ENCODE results near the gene RASGEF1C.

RASGEF1C gene

GRCh38 chr5:180118391-180118791 lies 90.6 kb downstream of the RASGEF1C start:
- intact Hi-C loops (cut with DNase I), result no loop called here
- peak in 12 of 42 donors; percentile 2 to 38 (median 3) for DNase-seq

- intact Hi-C loops (cut with DNase I), result no loop called here
- peak in 13 of 42 donors; percentile 1 to 40 (median 12) for DNase-seq
Observed at GRCh38 chr5:180117000-180117725, 91.8 kb downstream of the RASGEF1C start.

GRCh38 chr5:180116077-180116999 lies 92.7 kb downstream of the RASGEF1C start:
- intact Hi-C loops (cut with DNase I), result no loop called here
- DNase-seq, result peak in 13 of 42 donors; percentile 3 to 43 (median 16)

DNA sequence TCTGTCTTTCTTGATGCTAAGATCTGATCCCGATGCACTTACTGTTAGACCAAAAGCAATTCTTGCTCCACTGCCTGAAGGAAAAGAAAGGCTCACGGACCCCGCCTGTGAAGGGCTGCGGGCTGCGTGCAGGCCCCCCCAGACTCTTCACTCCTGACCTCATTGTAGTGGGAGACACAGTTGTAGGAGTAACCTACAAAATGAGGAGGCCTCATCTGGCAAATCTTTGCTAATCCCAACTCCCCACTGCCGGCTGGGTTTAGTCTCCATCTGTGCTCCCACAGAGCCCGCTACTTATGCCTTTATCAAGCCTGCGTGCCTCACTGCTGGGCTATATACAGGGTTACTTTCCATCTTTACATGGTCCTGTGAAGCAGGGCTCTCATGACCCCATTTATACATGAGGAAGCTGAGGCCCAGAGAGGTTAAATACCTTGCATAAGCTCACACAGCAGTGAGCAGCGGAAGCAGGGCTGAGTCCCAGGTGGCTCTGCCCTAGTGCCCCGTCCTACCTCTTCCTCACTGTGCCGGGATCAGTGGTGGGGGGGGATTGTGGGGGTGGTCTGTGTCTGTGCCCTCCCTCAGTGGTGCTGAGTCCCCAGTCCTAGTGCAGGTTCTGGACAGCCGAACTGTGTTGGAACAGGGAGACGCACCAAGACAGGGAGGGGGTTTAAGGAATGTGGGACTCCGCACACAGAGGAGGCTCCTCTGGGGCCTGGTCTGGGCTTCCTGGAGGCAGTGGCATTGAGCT lies 93.5 kb downstream of the RASGEF1C start:
- intact Hi-C loops (cut with DNase I), result no loop called here
- peak in 9 of 42 donors; percentile 0 to 16 (median 8) for DNase-seq

DNA sequence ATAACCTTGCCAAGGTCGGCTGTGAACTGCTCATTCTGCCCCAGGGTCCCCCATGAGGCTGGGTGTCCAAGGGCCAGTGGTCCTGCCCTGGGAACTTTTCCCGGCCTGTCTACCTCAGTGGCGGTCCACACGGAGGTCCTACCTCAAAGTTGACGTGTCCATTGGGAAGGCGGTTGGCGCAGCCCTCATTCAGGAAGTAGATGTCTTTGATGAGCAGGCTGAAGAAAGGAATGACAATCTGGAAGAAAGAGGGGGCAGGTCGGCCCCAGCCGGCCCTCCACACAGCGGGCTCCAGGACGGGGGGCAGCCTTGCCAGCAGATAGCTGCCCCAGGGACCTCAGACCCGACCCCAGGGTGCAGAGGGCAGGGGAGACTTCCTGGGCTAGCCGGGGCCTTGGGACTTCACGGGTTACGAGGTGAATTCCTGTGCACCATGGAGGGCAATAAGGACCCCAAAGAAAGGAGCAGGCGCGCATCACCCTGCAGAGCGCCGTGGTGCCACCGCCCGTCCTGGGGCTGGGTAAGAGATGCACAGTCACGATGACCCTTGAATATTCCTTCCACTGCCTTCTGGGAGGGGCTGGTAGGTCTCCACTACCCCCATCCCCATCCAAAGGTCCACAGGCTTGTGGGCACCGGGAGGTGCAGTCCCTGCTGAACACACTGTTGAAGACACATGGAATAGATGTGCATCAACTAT lies 94.6 kb downstream of the RASGEF1C start:
- intact Hi-C loops (cut with DNase I), result no loop called here
- peak in 15 of 42 donors; percentile 3 to 38 (median 10) for DNase-seq

GRCh38 chr5:180113660-180114303 lies 95.2 kb downstream of the RASGEF1C start:
- peak in 11 of 42 donors; percentile 0 to 26 (median 6) for DNase-seq
- intact Hi-C loops (cut with DNase I), result no loop called here

DNA sequence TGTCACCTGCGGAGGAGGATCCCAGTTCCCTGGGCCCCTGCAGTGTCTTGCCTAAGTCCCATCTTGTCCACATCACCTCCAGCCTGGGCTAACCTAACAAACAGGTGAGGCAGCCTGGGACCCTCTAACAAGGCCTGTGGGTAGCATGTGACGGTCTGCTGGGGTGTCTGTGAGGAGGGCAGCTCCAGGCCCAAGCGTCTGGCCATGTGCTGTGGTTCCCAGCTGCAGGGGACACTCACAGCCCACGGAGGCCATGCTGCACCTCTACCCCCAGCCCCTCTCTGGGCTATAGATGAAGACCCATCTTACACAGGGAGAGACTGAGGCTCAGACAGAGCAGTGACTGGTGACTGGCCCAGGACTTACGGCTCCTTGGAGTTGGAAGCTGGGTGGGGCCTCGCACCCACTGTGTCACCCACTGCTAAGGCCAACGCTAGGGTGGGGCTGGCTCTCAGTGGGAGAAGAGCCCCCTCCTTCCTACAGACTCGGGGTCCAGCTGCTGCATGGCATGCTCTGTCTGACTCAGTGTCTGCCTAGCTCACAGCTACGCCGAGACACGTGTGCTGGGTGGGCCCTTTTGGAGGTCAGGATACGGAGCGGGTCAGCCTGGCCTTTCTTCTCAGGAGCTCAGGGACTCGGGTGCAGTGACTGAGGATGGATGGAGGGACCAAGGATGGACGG lies 96.7 kb downstream of the RASGEF1C start:
- peak in 11 of 42 donors; percentile 1 to 21 (median 10) for DNase-seq
- intact Hi-C loops (cut with DNase I), result no loop called here

DNA sequence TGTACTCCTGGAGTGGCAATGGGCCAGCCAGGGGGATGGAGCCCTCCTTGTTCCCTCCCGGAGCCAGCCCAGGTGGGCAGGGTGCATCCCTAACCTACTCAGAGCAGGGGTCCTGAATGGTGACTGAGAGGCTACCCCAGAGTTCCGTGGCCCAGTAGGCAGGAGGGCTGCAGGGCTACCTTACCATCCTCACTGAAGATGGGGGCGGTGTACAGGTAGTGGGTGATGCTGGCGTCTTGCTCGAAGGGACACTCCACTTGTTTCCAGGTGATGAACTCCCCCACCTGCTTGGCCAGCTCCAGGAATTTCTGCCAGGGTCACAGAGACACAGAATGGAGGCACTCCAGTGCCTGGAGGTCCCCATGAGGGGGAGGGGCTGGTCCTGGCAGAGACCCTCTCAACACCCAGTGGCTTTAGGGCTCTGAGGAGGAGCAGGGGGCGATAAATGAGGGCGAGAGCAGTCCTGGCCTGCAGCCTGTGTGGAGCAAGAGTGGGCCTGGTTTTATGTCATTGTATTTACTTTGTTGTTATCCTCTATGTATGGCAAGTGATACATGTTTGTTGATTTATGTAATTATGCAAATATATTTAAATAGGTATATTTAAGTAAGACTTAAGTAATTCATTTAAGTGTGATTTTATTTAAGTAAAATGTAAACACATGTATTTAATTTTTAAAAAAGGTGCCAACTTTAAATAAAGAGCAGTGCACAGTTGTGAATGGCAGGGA lies 97.6 kb downstream of the RASGEF1C start:
- peak in 9 of 42 donors; percentile 2 to 17 (median 6) for DNase-seq
- intact Hi-C loops (cut with DNase I), result no loop called here

- intact Hi-C loops (cut with DNase I), result no loop called here
- DNase-seq, result peak in 10 of 42 donors; percentile 1 to 14 (median 7)
Observed at GRCh38 chr5:180109920-180110319, 99.1 kb downstream of the RASGEF1C start.

DNA sequence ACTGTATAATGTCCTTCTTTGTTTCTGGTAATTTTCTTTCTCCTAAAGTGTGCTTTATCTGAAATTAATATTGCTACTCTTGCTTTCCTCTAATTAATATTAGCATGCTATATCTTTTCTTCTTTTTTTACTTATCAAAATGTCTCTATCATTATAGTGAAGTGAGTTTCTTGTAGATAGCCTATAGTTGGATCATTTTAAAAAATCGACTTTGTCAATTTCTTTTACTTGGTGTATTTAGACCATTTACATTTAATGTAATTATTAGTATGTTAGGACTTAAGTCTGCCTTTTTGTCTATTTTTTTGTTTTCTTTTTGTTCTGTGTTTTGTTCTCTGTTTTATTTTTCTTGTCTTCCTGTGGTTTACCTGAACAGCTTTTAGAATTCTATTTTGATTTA lies 102.0 kb downstream of the RASGEF1C start:
- DNase-seq, result no peak
- intact Hi-C loops (cut with DNase I), result no loop called here

GRCh38 chr5:180105827-180106312 lies 103.1 kb downstream of the RASGEF1C start:
- intact Hi-C loops (cut with DNase I), result no loop called here
- peak in 1 of 42 donors; percentile 1 for DNase-seq

DNA sequence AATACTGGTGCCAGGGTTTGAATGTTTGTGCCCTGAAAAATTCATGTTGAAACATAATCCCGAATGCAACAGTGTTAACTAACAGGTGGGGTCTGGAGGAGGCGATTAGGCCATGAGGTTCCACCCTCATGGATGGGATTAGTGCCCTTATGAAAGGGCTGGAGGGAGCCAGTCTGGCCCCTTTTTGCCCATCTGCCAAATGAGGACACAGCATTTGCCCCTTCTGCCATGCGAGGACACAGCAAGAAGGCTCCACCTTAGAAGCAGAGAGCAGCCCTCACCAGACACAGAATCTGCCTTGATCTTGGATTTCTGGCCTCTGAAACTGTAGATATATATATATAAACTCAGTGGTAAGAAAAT lies 104.9 kb downstream of the RASGEF1C start:
- DNase-seq, result peak in 10 of 42 donors; percentile 1 to 10 (median 6)
- intact Hi-C loops (cut with DNase I), result no loop called here

GRCh38 chr5:180103487-180104167 lies 105.4 kb downstream of the RASGEF1C start:
- DNase-seq, result peak in 1 of 42 donors; percentile 3
- intact Hi-C loops (cut with DNase I), result no loop called here

GRCh38 chr5:180102636-180103035 lies 106.4 kb downstream of the RASGEF1C start:
- DNase-seq, result no peak
- intact Hi-C loops (cut with DNase I), result no loop called here

DNA sequence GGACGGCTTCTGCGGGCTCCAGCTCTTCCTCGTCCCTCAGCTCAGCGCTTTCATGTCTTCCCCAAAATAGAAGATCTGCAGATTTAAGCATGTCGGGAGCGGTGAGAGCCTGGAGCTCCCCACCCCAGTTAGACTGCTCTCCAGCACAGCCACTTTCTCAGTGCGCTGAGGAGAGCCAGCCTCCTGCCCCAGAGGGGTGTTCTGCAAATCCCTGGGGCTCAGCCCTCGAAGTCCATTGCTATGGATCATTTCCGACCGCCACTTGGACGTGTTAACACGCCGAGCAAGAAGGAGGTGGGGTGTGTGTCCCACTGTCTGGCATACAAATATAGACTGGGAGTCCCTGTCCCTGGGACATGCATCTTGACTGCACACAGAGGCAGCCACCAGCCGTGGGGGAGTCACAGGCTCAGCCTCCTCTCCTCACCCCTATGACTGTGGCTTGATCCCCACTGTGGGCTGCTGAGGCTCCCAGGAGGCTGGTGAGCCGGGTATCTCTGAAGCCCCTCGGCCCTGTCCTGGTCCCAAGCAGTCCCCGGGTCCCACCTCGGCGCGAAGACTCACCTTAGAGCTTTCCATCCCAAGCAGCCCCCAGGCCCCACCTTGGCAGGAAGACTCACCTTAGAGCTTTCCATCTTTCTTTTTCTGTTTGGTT lies 107.4 kb downstream of the RASGEF1C start:
- DNase-seq, result peak in 4 of 42 donors; percentile 8 to 33 (median 18)
- intact Hi-C loops (cut with DNase I), result no loop called here

Measured in head of caudate nucleus (tissue), 42 donors.